Left ventricle myocardium inferior (tissue), 1 donor: ENCODE results near the gene PLCXD3. TPM values are rescaled to one million over a fixed set of nuclear protein-coding genes. Genes with fewer than 3 reads are reported as not detected.
A peak's percentile ranks its signal among the peaks of the same experiment; 100 is the strongest.
"Not testable (repeated sequence)": the region's sequence is repeated elsewhere in the genome, so short reads cannot be mapped to it uniquely, and the experiment has no call there.

ENCODE experiments used
- DNase-seq: peaks from one replicate; pipeline ENCODE4 v3.0.0-alpha.2; 2020
- H3K27ac ChIP-seq: fragments of 200-600 bp; replicated peaks from 2 replicates; pipeline ENCODE4 v1.8.0; 2021
- H3K27me3 ChIP-seq: fragments of 200-600 bp; 2 replicates; pipeline ENCODE4 v1.8.0; 2021; ENCODE audit warnings: low read depth
- H3K36me3 ChIP-seq: fragments of 200-600 bp; 2 replicates; pipeline ENCODE4 v1.8.0; 2021
- H3K4me1 ChIP-seq: fragments of 200-600 bp; 2 replicates; pipeline ENCODE4 v1.8.0; 2021
- H3K4me3 ChIP-seq: fragments of 200-600 bp; 2 replicates; pipeline ENCODE4 v1.8.0; 2021; ENCODE audit warnings: mild to moderate bottlenecking, moderate library complexity
- H3K9me3 ChIP-seq: fragments of 200-600 bp; replicated peaks from 2 replicates; pipeline ENCODE4 v1.8.0; 2021
- CTCF ChIP-seq: fragments of 200-600 bp; IDR thresholded peaks from 2 replicates; pipeline ENCODE4 v1.8.0; 2021; ENCODE audit warnings: antibody characterized with exemption, mild to moderate bottlenecking, borderline replicate concordance
- intact Hi-C: fragments of 100-400 bp; cut with micrococcal nuclease; formaldehyde crosslinking; loops from one replicate; pipeline ENCODE4 v1.11.0; 2022
- total RNA-seq: library from RNA; stranded (reverse); fragmentation: NEBNext Ultra II Directional; extraction: Animal tissue kit (Norgen Biotek cat#: 25700); gene quantifications from one replicate; pipeline ENCODE4 v1.2.1, GENCODE V29; 2021
- donor health status: DM: no; HTN: yes; CAD: no; lungs with severe emphysema.

The PLCXD3 gene
- total RNA-seq, 1 donor from 2014 or later = 73.1 TPM

GRCh38 chr5:41503310-41503709 lies 7.1 kb downstream of the PLCXD3 start:
- H3K27ac ChIP-seq = no peak overlapping the region
- no peaks in the 10 kb centered on the region for H3K27me3 ChIP-seq
- H3K9me3 ChIP-seq = no peaks in the 10 kb centered on the region
- TF ChIP-seq CTCF = no peak
- no peak overlapping the region for H3K4me3 ChIP-seq
- H3K4me1 ChIP-seq = peaks cover 45% of the 10 kb centered on the region
- DNase-seq = no peak
- H3K36me3 ChIP-seq = no peaks in the 10 kb centered on the region
- intact Hi-C loops = no loop called here

GRCh38 chr5:41493490-41494126 lies 16.8 kb downstream of the PLCXD3 start:
- DNase-seq, H3K27ac ChIP-seq, H3K36me3 ChIP-seq, H3K4me3 ChIP-seq, H3K9me3 ChIP-seq, H3K27me3 ChIP-seq, intact Hi-C loops: not testable (repeated sequence)
- H3K4me1 ChIP-seq = peaks cover 23% of the 10 kb centered on the region

- Histone ChIP-seq H3K4me1 (peaks cover 35% of the 10 kb centered on the region), H3K27ac (peak overlapping the region; percentile 11), H3K27me3 (no peaks in the 10 kb centered on the region), H3K36me3 (no peaks in the 10 kb centered on the region), H3K4me3 (no peak overlapping the region), H3K9me3 (no peaks in the 10 kb centered on the region)
- no peak for TF ChIP-seq CTCF
- DNase-seq = no peak
- intact Hi-C loops = no loop called here
These were observed 24.9 kb downstream of the PLCXD3 start for GRCh38 chr5:41485533-41485932.

- no peak overlapping the region for H3K27ac ChIP-seq
- DNase-seq = no peak
- H3K4me3 ChIP-seq = no peak overlapping the region
- peaks cover 53% of the 10 kb centered on the region for H3K4me1 ChIP-seq
- no peak for TF ChIP-seq CTCF
- H3K9me3 ChIP-seq = no peaks in the 10 kb centered on the region
- H3K27me3 ChIP-seq = no peaks in the 10 kb centered on the region
- H3K36me3 ChIP-seq = no peaks in the 10 kb centered on the region
- intact Hi-C loops = no loop called here
These were observed 27.7 kb downstream of the PLCXD3 start for GRCh38 chr5:41482715-41483114.

GRCh38 chr5:41482173-41482572 lies 28.2 kb downstream of the PLCXD3 start:
- H3K27ac ChIP-seq = no peak overlapping the region
- intact Hi-C loops = no loop called here
- DNase-seq = no peak
- H3K36me3 ChIP-seq = no peaks in the 10 kb centered on the region
- H3K4me3 ChIP-seq = no peak overlapping the region
- H3K27me3 ChIP-seq = no peaks in the 10 kb centered on the region
- H3K4me1 ChIP-seq = peaks cover 55% of the 10 kb centered on the region
- no peaks in the 10 kb centered on the region for H3K9me3 ChIP-seq
- no peak for TF ChIP-seq CTCF

GRCh38 chr5:41471571-41472208 lies 38.7 kb downstream of the PLCXD3 start:
- Histone ChIP-seq H3K9me3 (peaks cover 36% of the 10 kb centered on the region), H3K4me1 (peaks cover 20% of the 10 kb centered on the region)
- H3K27ac ChIP-seq, H3K36me3 ChIP-seq, DNase-seq, intact Hi-C loops, H3K4me3 ChIP-seq, H3K27me3 ChIP-seq: not testable (repeated sequence)
